HG03575 (cell line): Measurements from ENCODE around the gene RNU6-1.

Source experiments
- ATAC-seq: cut with Tn5 transposase; IDR thresholded peaks from one replicate; pipeline ENCODE4 v1.9.1; 2021; ENCODE audit not compliant: unreplicated experiment, insufficient number of reproducible peaks, low FRiP score; ENCODE audit errors: extremely low read depth

The RNU6-1 gene

DNA sequence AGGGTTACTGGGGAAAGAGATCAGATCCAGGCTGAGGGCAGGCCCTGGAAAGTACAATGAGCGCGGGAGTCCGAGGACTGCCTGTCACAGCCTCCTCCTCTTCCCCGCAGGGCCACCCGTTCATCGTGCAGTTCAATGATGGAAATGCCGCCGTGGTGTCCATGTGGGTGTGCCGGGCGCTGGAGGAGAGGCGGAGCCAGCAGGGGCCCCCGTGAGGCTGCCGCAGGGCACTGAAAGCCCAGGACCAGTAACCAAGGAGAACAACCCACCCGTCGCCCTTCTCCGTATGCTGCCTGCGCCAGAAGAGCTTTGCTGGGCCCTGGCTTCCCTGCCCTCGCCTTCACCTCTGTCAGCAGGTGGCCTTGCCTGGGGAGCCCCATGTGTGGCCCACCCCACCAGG, 33.3 kb downstream of the RNU6-1 start:
- no peak for ATAC-seq

DNA sequence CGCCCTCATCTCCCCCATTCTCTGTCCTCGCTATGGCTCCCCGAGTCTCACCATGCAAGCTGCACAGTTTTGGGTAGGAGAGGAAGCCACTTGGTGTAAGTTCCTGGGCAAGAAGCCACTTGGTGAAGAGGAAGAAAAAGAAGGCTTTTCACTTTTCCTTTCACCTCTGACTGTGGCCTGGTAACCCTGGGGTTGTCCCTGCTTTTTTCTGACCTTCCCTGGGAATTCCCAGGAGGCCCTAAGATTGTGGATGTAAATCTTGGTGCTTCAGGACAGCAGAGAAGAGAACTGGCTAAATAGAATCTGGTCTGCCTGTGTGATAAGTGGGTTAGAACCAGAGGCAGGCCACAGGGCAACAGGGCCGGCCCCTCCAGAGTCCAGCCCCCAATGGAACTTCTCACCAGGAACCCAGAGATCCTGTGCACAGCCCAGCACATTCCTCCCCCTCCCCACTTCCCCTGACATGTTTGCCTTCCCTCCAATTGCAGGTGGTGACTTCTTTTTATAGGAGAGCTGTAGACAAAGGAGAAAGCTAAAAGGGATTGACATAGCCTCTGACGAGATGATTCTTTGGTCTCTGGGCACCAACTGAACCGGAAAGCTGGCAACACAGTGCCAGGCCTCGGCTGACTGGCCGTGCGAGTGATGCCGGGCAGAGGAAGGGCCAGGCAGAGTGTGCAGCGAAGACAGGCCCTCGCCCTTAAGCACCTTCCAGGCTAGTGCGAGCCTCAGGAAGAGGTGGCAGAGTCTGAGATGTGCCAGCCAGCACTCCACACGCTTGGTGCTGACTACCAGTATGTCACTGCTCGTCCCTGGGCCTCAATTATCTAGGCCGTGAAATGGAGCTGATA, 34.0 kb downstream of the RNU6-1 start:
- no peak for ATAC-seq

GRCh38 chr15:67805008-67805665, 34.7 kb downstream of the RNU6-1 start:
- no peak for ATAC-seq

DNA sequence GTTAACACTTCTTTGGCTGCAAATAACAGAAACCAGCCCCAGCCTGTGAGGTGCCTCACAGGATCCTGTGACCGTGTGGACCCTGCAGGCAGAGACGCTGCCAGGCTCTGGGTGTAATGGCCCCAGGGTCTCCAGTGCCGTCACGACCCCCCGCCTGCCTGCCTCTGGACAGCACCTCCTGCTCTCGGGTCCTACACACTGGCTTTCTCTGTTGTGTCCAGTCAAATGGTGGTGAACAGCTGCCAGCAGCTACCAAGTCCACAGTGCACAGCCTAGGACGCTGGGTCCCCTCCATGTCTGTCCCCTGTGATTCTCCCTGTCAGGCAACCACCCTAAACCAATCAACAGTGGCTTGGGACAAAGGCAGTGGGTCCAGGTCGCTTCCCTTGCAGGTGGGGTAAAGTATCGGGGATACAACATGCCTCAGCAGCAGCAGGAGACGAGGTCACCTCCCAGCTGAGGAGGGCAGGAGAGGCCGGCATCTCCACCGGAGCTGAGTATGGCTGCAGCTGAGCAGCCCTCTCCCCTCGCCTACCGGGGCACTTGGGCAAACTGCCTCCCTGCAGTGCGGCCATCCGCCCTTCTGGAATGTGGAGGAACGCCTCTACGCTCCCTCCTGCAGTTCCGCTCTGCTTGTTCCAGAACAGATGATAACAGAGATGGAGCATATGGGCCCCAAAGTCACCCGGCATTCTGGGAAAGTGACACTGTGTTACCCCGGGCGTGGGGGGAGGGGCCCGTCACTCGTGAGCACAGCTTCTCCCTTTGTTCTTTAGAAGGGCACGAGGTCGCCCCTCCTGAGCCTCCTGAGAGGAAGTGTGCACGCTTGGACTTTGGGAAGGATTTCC, 35.6 kb downstream of the RNU6-1 start:
- no peak for ATAC-seq

DNA sequence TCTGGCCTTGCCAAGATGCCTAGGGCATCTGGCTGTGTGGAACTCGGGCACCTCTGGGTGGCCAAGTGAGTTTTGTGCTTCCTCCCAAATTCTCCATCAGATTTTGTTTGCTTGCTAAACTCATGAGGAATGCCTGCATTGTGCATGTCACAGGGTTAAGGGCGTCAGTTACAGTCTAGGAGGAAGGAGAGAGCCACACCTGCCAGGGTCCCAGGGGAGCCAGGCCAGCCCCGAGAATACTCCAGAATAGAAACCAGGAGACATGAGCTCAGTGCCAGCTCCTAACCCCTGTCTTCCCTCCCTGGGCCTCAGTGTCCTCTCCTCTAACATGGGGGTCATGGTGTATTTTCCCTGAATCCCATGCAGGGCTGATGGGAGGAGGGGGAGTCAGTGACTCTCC, 36.5 kb downstream of the RNU6-1 start:
- ATAC-seq, result no peak

DNA sequence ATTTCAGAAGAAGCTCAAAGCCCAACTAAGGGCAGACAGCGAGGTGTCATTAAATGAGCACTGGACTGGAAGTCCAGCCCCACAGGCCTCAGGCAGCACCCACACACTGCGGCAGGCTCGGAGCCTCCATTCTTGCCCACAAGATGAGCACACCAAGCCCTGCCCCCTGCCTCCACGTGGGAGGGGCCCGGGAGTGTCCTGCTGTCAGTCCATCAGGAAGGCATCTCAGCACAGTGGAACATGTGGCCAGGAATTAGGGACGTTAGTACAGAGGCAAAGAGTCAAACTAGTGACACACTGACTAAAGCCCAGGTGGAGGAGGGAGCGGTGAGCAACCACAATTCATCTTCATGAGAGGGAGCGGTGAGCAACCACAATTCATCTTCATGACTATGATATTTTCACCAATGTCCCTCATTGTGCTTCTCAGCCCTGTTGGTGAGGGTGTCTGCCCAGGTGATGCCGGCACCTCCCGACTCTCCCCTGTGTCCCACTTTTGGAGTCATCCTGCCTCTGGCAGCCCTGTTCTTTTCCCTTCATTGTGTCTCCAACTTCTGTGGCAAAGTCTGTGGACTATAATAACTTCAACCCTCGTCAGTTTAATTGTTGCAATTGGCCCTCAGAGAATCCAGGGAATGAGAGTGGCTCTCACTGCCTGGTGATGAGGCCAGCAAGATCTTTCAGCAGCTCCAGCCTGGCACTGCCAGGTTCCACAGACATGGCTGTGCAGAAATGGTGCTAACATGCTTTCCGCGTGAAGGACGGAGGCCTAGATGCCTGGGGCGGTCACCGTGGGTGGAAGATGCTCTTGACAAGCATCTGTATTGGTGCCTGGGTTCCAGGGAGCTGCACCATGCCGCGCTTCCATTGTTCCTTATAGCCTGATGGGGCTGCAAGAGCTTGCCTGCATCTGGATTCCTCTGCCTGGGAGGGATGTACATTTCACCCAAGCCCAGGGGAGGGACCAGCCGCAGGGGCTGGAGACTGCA, 37.6 kb downstream of the RNU6-1 start:
- ATAC-seq, result no peak

GRCh38 chr15:67801142-67801541, 38.7 kb downstream of the RNU6-1 start:
- ATAC-seq, result no peak

DNA sequence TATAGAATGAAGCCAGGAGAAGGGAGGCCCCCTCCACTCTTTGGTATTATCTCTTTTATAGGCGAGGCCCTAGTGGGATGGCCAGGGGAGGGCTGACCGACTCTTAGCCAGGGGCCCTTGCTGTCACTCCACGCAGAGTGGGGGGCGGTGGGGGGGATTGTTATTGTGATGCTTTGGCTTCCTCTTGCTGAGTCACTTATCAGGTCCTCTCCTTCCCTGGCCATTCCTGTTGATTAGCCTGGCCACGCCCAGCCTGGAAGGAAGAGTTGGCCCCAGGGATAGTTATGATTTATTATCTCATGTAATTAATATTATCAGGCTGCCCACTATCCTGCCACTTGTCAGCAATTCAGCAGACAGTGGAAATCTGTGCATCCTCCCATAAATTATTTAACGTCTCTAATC, 40.0 kb downstream of the RNU6-1 start:
- ATAC-seq, result no peak

DNA sequence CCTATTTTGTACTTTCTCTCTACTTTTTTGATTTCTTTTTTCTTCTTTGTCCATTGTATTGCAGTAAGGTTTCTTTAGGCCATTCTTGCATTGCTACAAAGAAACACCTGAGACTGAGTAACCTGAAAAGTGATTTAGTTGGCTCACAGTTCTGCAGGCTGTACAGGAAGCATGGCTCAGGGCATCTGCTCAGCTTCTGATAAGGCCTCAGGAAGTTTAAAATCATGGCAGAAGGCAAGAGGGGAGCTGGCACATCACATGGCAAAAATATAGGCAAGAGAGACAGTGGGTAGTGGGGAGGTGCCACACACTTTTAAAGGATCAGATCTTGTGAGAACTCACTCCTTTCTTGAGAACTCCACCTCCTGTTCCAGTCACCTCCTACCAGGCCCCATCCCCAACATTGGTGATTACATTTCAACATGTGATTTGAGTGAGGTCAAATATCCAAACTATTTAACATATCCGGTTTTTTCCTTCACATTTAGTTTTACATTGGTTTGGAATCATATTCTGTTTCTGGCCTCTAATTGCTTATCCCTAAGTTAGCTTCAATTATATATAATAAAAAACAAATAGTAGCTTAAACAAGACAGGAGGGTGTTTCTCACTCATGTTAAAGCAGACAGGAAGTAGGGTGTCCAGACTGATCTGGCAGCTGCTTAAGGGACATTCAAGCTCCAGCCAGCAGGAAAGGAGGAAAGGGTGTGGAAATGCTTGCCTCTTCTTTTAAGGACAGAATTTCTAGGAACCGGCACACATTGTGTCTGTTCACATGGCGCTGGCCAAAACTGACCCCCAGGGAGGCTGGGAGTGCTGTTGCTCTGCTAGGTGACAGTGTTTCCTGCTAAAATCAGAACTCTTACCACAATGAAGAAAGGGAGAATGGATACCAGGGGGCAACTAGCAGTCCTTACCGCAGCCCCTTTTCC, 43.4 kb downstream of the RNU6-1 start:
- ATAC-seq, result no peak

DNA sequence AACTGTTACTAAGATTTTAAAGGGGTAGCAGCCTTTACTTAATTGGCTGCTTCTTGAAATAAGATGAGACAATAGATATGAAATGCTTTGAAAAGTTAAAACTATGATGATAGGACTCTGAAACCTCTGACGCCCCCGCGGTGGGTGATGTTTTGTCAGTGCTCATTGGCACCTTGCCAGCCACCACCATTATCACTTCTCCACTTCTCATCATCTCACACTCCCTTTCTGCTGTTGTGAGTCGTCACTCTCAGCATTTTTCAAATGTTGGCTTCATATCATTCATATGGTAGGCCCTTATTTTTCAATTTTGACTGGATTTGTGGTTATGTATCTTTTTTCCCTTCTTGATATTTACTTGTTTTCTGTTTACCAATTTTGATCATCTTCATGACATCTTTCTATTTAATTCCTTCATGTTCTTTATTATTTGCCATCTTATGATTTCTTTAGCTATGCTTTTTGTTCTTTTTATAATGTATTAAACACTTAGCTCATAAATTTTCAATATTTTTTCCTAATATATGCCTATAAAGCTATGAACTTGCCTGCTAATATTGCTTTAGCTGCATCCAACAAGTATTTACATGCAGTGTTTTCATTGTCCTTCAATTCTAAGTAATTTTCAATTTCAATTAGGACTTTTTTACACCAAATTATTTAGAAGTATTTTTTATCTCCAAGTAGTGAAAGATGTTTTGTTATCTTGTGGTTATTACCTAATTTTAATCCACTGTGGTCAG, 44.8 kb downstream of the RNU6-1 start:
- ATAC-seq, result no peak

GRCh38 chr15:67792250-67792942, 47.4 kb downstream of the RNU6-1 start:
- ATAC-seq, result no peak

DNA sequence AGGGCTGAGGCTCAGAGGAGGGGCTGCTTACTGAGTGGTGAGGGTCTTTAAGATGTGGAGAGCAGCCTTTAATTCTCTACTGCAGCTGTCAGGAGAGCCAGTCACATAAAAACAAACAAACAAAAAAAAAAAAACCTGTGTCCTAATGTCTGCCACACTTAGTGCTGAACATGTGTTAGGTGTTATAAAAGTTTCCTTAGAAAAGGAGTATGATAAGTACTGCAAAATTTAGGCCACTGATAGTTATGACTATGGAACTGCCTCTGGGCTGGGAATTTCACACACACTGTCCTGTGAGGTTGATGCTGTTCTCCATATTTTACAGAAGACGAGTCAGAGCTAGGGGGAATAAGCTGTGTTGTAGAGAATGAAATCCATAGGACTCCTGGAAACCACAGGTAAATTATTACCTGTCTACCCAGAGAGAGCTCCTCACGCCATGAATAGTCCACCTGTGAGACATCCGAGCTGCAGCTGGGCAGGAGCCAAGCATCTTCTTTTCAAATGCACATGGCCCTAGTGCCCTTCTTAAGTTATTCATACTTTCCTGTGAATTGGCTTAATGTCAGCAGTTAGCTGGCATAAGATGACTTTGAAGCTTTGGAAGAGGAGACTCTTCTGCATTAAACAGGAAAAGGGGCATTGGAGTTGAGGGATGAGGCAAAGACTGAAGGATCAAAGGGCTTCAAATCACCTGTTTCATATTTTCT, 49.1 kb downstream of the RNU6-1 start:
- no peak for ATAC-seq
